Bronchial epithelial cell (primary cell): ENCODE data around the gene MEIOC. TPM values are rescaled to one million over a fixed set of nuclear protein-coding genes. Genes with fewer than 3 reads are reported as not detected.
A peak's percentile ranks its signal among the peaks of the same experiment; 100 is the strongest.

Source experiments
- DNase-seq: peaks from one replicate; pipeline ENCODE4 v3.0.0-alpha.2; 2010; ENCODE audit warnings: low read depth
- FAIRE-seq: peaks from 2 replicates; lab custom pipeline; 2011; peaks lifted over from hg19 to GRCh38; lab: Jason Lieb, UNC
- H3K27me3 ChIP-seq: 2 replicates; pipeline ENCODE4 v1.5.1; 2011; ENCODE audit warnings: low read length; ENCODE audit not compliant: control insufficient read depth, insufficient read depth
- H3K36me3 ChIP-seq: 2 replicates; pipeline ENCODE4 v1.5.1; 2011; ENCODE audit warnings: low read length; ENCODE audit not compliant: control insufficient read depth, insufficient read depth
- H3K4me3 ChIP-seq: 2 replicates; pipeline ENCODE4 v1.5.1; 2011; ENCODE audit warnings: mild to moderate bottlenecking, low read depth, low read length, control low read depth
- CTCF ChIP-seq: IDR thresholded peaks from 2 replicates; pipeline ENCODE4 v1.5.1; 2011; ENCODE audit warnings: mild to moderate bottlenecking, moderate library complexity, low read length, control low read depth, inconsistent platforms; ENCODE audit not compliant: insufficient read depth, severe bottlenecking
- total RNA-seq: library from RNA; depleted of rRNA; stranded (reverse); fragments of >200 nt; gene quantifications from 2 replicates; pipeline ENCODE4 v1.2.1, GENCODE V29; 2014

MEIOC gene
- not detected in 2 replicates for total RNA-seq

GRCh38 chr17:44655983-44656710 is at the start of gene MEIOC:
Gene MEIOC, plus strand, starts transcription at chr17:44656468. Its CDS starts 146 bp downstream, at chr17:44656614.
- no peak for FAIRE-seq
- Histone ChIP-seq H3K4me3 (no peak within 1 kb of the TSS), H3K27me3 (peaks cover 15% of the 10 kb centered on the region), H3K36me3 (no peaks in the 10 kb centered on the region)
- no peak for TF ChIP-seq CTCF
- no peak for DNase-seq

GRCh38 chr17:44606658-44607057 is 49.6 kb upstream of the MEIOC start:
- FAIRE-seq = peak; percentile 36
- no peak for DNase-seq
- TF ChIP-seq CTCF = no peak
- H3K27me3 ChIP-seq = peaks cover 1% of the 10 kb centered on the region
- H3K36me3 ChIP-seq = no peaks in the 10 kb centered on the region
- H3K4me3 ChIP-seq = no peak overlapping the region

GRCh38 chr17:44607836-44608690 is 48.2 kb upstream of the MEIOC start:
- DNase-seq (no peak), FAIRE-seq (no peak)
- Histone ChIP-seq H3K27me3 (peaks cover 1% of the 10 kb centered on the region), H3K36me3 (no peaks in the 10 kb centered on the region), H3K4me3 (no peak overlapping the region)
- TF ChIP-seq CTCF = no peak

- TF ChIP-seq CTCF = no peak
- H3K27me3 ChIP-seq = peaks cover 1% of the 10 kb centered on the region
- no peaks in the 10 kb centered on the region for H3K36me3 ChIP-seq
- H3K4me3 ChIP-seq = no peak overlapping the region
- DNase-seq = no peak
- FAIRE-seq = no peak
Observed at GRCh38 chr17:44608727-44609435, 47.4 kb upstream of the MEIOC start.

GRCh38 chr17:44610331-44610730 is 45.9 kb upstream of the MEIOC start:
- FAIRE-seq (no peak), DNase-seq (no peak)
- Histone ChIP-seq H3K27me3 (peaks cover 1% of the 10 kb centered on the region), H3K4me3 (no peak overlapping the region), H3K36me3 (no peaks in the 10 kb centered on the region)
- TF ChIP-seq CTCF = no peak
